PFSK-1 (cell line): Measurements from ENCODE around the gene LONP1.

ENCODE experiments used
- FOXP2 ChIP-seq: optimal IDR thresholded peaks from 2 replicates; pipeline ENCODE3; 2011; ENCODE audit warnings: borderline replicate concordance, control low read depth, inconsistent platforms; ENCODE audit not compliant: insufficient read depth; ENCODE audit errors: extremely low read length, extremely low read depth
- POLR2AphosphoS5 ChIP-seq: IDR thresholded peaks from 2 replicates; pipeline ENCODE4 v1.6.1; 2012; ENCODE audit warnings: low read depth, mild to moderate bottlenecking, control low read depth, low read length, moderate library complexity
- REST ChIP-seq, 2 experiments: IDR thresholded peaks; 2 replicates each; pipeline versions ENCODE4 v1.6.1 to v1.8.0; 2011 to 2012; ENCODE audit warnings: low read depth in 2 of 2, low read length in 2 of 2, control low read depth in 1 of 2, inconsistent platforms in 1 of 2, mild to moderate bottlenecking in 1 of 2, moderate library complexity in 1 of 2; ENCODE audit not compliant: insufficient read depth in 1 of 2
- SIN3A ChIP-seq: IDR thresholded peaks from 2 replicates; pipeline ENCODE4 v1.6.1; 2012; ENCODE audit warnings: mild to moderate bottlenecking, low read length, moderate library complexity, borderline replicate concordance; ENCODE audit not compliant: insufficient read depth
- TAF1 ChIP-seq: IDR thresholded peaks from 2 replicates; pipeline ENCODE4 v1.6.1; 2012; ENCODE audit warnings: low read length, control low read depth, borderline replicate concordance; ENCODE audit not compliant: insufficient read depth

LONP1 gene

GRCh38 chr19:5677580-5677979 lies 42.4 kb downstream of the LONP1 start:
- TF ChIP-seq POLR2AphosphoS5 (no peak), SIN3A (no peak), FOXP2 (no peak), TAF1 (no peak), REST (IDR thresholded peaks at IDR 0.05; ENCODE audit: insufficient read depth in 1 of 2, low read depth in 2 of 2, low read length in 2 of 2) (no peak)

- TF ChIP-seq REST (IDR thresholded peaks at IDR 0.05; ENCODE audit: insufficient read depth in 1 of 2, low read depth in 2 of 2, low read length in 2 of 2) (no peak), POLR2AphosphoS5 (no peak), FOXP2 (no peak), SIN3A (no peak), TAF1 (no peak)
Observed at GRCh38 chr19:5677136-5677535, 42.8 kb downstream of the LONP1 start.

GRCh38 chr19:5676772-5677105 lies 43.2 kb downstream of the LONP1 start:
- TF ChIP-seq FOXP2 (no peak), SIN3A (no peak), TAF1 (no peak), POLR2AphosphoS5 (no peak; the same call in 1 of the 2 replicates), REST (IDR thresholded peaks at IDR 0.05; ENCODE audit: insufficient read depth in 1 of 2, low read depth in 2 of 2, low read length in 2 of 2) (no peak)

- no peak for TF ChIP-seq TAF1
- no peak for TF ChIP-seq REST (IDR thresholded peaks at IDR 0.05; ENCODE audit: insufficient read depth in 1 of 2, low read depth in 2 of 2, low read length in 2 of 2)
Observed at GRCh38 chr19:5676105-5676771, 43.7 kb downstream of the LONP1 start.

- TF ChIP-seq FOXP2: no peak
- TF ChIP-seq POLR2AphosphoS5: no peak
- no peak for TF ChIP-seq SIN3A
- TF ChIP-seq REST (IDR thresholded peaks at IDR 0.05; ENCODE audit: insufficient read depth in 1 of 2, low read depth in 2 of 2, low read length in 2 of 2): no peak
Observed at GRCh38 chr19:5674714-5675113, 45.2 kb downstream of the LONP1 start.
